GM19438 (cell line): ENCODE results near the gene USH2A.
"Not testable (repeated sequence)": the region's sequence is repeated elsewhere in the genome, so short reads cannot be mapped to it uniquely, and the experiment has no call there.

Experiments
- ATAC-seq: cut with Tn5 transposase; IDR thresholded peaks from one replicate; pipeline ENCODE4 v1.9.1; 2021; ENCODE audit warnings: low read depth; ENCODE audit not compliant: unreplicated experiment

The USH2A gene

GRCh38 chr1:216057947-216058346 lies 365.3 kb downstream of the USH2A start:
- no peak for ATAC-seq

DNA sequence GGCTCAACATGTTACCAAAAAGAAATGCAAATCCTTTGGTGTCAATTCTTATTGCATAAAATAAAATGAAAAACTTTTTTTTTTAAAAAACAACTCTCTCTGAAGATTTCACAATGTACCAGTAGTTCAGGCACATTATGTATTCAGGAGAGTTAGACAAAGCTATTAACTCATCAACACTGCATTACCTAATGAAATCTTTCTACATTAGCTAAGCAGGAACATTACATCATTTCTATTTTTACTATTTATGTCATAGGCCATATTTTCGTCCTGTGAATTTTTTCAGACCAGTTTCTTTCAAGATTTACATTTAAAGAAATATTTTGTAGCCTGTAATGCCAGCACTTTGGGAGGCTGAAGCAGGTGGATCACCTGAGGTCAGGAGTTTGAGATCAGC lies 366.2 kb downstream of the USH2A start:
- ATAC-seq: no peak

- ATAC-seq: no peak
Measured at GRCh38 chr1:216055004-216055403, 368.2 kb downstream of the USH2A start.

DNA sequence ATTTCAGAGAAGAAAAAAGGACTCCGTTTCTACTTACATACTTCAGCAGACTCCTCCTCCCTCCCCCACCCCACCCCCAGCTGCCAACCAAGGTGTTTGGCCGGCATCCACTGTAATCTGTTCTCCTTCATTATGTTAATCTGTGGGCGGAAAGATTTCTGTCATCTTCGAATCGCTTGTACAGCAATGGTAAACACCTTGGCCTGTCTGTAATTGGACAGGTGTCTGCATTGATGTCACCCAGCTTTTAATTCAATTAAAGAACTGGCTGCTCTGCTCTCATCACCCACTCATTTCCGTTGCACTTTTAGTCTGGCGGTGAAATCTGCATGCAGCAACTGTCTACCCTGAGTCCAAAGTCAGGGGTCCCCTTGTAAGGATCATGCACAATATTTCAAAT lies 368.6 kb downstream of the USH2A start:
- no peak for ATAC-seq

DNA sequence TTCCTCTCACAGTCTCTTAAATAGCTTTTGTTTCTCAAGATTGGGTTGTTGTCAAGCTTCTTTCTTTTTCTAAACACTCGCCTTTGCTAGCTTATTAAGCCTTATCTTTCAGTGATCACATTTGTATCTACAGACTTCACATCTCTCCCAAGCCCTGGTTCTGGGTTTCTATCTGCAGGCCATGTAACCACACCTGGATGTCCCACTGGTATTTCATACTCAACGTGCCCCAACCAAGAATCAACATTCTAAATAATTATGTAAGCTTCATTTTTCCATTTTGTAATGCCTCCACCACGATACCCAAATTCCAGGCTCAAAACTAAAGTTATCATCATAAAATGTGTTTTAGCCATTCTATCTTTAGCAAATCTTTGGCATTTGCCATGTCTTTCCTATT lies 372.2 kb downstream of the USH2A start:
- ATAC-seq: no peak

DNA sequence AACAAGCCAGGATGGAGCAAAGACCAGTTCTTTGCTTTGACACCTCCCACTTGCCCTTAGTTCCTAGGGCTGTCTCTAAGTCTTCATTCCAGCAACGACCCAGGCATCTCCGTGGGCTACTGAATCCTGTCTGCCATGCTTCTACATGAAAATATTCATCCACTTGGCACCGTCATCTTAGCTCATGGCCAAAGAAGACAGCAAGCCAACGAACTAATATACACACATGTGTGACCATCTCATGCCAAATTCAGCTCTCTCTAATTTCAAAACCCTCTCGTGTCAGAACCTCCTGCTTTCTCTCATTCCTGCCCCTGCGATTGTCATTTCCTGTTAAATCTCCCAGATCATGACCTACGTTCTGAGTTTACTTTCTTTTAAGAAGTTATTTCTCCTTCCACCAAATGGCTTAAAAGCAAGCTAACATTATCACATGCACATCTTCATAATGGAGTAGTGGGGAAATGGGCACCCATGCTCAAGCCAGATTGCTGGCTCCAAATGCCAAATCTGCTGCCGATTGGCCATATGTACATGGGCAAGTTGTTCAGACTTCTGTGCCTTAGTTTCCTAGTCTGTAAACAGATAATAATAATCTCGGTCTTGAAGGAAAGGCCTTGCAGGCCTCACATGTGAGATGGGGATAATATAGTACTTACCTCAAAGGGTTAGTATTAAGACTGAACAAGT lies 373.4 kb downstream of the USH2A start:
- ATAC-seq: no peak

- ATAC-seq: no peak
Measured at GRCh38 chr1:216047811-216048572, 375.3 kb downstream of the USH2A start.

DNA sequence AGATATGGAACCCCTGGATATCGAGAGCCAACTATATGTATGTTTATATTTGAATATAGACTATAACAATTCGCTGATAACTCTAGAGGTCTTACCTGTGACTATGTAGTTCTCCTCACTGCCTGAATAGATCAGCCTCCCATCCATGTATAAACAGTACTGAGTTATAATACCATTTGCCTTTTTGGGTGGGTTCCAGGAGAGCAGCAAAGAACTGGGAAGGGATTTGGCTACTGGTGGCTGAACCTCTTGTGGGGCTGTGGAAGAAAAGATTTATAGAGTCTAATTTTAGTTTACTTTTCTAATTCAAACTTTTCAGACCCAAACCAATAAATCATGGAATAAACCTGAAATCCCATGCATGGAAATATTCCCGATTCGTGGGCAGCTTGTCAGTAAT lies 376.9 kb downstream of the USH2A start:
- no peak for ATAC-seq

DNA sequence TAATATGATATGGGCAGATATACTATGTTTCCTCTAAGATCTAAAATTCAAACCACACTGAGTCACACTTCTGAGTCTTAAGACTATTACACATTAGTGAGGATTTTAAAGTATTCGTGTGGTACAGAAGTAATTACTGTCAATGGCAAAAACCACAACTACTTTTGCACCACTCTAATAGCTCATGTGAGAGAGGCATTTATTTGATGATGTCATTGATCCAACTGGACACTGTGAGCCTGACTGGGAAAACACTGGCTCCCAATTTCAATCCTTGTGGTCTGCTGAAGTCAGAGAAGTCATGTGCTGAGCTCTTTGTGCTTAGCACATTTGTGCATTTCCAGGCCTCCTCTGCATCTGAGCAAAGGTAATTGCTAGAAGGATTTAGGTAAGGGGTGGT lies 377.8 kb downstream of the USH2A start:
- ATAC-seq: no peak

DNA sequence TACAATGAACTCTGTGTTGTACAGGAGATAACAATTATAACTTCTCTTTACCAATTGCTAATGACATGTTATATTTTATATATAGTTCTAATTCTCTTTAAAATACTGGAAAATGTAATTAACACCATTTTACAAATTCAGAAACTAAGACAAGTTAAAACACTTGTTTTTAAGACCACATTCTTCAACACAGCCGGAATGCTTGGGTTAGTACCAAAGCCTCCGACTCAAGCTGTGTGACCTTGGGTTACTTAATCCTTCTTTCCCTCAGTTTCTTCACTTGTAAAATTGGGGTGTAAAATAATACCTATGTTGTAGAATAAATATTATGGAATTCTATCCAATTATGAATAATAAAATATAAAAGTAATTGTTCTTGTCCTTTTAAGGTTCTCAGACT lies 378.7 kb downstream of the USH2A start:
- ATAC-seq: no peak

DNA sequence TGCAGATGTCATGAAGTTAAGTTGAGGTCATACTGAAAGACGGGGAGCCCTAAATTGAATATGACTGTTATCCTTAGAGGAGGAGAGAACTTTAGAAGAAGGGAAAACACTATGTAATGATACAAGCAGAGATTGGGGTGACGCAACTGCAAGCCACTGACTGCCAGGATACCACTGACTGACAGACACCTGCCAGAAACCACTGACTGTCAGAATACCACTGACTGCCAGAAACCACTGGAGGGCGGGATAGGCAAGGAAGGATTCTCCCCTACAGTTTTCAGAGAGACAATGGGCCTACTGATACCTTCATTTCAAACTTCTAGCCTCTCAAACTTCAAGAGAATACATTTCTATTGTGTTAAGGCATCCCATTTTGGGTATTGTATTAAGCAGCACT lies 388.7 kb downstream of the USH2A start:
- no peak for ATAC-seq

GRCh38 chr1:216032961-216033614 lies 390.2 kb downstream of the USH2A start:
- ATAC-seq: no peak

GRCh38 chr1:216032284-216032683 lies 391.0 kb downstream of the USH2A start:
- no peak for ATAC-seq

- ATAC-seq: no peak
Measured at GRCh38 chr1:216028631-216029030, 394.6 kb downstream of the USH2A start.

GRCh38 chr1:216024546-216024945 lies 398.7 kb downstream of the USH2A start:
- no peak for ATAC-seq

DNA sequence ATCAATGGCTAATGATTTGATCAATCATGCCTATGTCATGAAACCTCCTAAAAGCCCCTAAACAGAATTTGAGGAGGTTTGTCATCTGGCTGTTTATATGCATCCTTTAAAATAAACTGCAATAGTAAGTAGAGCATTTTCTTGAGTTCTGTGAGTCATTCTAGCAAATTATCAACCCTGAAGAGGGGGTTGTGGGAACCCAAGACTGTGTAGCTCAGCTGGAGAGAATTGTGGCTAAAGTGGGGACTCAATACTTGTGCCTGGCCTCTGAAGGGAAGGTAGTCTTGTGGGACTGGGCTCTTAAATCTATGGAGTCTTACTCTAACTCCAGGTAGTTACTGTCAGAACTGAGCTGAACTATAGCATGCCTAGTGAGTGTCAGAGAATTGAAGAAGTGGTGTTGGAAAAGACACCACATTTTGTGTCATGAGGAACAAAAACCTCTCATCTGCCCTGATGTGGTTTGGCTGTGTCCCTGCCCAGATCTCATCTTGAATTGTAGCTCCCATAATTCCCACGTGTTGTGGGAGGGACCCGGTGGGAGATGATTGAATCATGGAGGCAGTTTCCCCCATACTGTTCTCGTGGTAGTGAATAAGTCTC lies 402.4 kb downstream of the USH2A start:
- ATAC-seq: no peak

DNA sequence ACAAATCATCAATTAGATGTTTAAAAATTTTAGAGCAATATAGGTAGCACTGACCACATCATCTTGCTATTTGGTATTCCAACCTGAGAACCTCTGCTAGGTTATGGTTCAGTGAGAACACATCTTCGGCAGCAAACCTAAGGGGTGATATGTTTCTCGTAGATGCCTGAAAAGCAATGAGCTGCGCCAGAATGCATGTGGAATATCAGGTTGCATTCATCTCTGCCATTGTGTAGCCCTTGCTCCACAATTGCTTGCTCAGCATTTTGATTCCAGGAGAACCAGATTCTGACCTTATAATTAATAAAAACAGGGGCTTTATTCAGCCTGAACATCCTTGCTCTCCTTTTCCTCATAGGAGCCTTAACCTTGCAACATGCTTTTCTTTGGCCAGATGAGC lies 408.1 kb downstream of the USH2A start:
- ATAC-seq: no peak

GRCh38 chr1:216014086-216014485 lies 409.2 kb downstream of the USH2A start:
- no peak for ATAC-seq

DNA sequence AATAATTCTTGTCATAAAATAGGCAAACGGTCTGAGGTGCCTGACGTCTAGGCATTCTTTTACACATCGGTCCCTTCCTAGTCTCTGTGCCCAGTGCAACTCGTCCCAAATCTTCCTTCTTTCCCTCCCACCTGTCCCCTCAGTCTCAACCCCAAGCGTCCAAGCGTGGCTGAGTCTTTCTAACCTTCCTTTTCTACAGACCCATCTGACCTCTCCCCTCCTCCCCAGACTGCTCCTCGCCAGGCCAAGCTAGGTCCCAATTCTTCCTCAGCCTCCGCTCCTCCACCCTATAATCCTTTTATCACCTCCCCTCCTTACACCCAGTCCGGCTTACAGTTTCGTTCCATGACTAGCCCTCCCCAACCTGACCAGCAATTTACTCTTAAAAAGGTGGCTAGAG lies 413.8 kb downstream of the USH2A start:
- ATAC-seq: not testable (repeated sequence)

DNA sequence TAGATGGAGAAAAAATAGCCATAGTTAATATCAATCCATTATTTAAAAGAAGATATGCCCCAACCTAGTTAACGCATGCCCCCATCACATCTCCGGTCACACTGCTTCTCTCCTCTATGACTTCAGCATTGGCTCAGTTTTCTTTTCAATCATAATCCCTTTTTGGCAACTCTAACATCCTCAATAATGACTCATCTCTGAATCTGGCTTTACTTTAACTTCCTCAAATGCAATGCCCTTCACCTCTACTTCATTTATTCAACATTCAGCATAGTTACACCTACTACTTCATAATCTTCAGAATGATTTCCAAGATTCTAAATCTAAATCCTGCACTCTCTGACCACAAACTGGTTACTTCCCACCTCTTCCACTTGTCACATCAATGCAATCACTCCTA lies 417.3 kb downstream of the USH2A start:
- ATAC-seq: peak; percentile 80

DNA sequence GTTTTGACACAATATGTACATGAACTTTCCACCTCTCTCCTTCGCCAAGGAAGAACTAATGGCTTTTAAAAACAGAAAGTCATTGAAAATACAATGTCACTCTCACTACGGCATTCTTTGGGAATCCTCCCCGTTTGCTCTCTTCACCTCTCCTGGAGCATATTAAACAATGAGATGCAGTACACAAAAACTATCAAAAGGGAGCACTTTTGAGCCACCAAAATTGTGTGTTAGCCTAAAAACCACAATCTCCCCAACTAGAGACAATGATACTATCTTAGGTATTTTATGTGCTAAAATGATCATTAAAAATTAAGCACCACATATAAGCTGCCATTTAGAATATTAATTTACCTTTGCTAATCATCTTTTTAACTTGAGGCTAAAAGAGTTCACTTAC lies 430.6 kb downstream of the USH2A start:
- ATAC-seq: no peak
